NCI-H2081 (cell line): Measurements from ENCODE around the gene INO80E.

Experiments
- DNase-seq, 2 experiments: peaks; one replicate each; lab custom pipeline; 2025; lab: John Stamatoyannopoulos, UW

The INO80E gene

DNA sequence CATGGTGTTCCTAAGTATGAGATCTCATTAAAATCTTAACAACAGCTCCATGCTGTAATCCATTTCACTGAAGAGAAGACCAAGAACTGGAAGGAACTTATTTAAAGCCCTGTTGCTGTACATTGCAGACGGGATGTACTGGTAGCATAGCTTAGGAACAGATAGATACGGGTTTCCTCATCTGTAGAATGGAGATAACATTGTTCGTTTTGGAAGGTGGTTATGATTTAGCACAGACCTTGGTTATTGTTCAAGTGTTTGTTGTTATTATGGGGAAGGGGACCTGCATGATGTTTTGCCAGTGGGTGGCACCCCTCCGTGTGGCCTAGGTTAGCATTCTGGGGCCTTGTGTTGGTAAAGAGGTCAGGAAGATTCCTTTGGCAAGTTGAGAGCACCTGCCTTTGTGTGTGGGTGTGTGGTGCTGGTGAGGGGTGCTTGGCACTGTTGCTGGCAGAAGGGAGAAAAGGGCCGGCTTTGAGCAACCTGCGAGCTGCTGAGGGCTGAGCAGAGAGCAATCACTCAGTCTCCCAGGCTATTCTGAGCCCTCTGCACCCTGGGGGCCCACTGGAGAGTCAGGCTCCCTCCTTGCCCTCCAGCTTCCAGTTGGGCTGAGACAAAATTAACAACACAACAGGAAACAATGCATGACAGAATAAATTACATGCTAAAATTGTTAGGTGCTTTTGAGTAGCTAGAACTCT is 20.1 kb upstream of the INO80E start:
- DNase-seq, result no peak

DNA sequence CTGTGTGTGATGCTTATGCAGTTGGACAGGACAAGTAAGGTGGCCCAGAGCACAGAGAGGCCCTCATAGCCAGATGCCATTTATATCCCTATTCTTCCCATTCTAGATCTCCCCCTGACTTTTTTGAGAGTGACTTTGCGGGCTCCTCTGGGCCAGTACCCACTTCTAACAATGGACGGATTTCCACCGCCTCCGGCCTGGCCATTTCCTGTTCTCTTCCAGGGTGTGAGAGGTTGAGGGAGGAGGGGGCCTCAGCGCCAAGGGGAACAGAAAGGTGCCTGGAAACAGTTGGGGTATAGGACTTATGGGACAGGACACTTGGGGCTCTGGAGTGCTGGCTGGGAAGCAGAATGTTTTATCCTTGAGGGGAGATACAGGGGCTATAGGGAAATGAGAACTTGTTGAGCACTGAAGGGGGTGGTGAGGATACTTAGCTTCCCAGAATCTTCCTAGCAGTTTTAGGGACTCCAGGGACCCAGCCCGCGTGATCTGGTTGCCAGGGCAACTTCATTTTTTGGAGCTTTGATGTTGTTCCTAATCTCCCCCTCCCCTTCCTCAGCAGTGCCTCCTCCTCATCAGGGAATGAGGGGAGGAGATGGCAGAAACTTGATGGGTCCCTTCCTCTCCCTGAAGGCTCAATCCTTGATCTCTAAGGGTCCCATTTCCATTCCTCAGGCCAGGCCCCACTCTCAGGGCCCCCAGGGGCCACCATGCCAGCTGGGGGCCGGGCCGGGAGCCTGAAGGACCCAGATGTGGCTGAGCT is 18.8 kb upstream of the INO80E start:
- no peak for DNase-seq

DNA sequence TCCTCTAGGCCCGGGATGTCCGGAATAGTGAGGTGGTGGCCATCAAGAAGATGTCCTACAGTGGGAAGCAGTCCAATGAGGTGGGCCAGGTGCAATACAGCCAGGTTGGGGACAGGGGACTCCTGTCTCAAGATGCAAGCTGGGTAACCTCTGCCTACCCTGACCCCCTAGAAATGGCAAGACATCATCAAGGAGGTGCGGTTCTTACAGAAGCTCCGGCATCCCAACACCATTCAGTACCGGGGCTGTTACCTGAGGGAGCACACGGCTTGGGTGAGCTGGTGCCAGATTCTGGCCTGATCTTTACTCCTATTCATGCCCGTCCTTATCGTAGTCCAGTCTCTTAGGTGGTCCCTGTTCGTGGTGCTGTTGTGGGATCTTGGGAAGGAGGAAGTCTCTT is 18.0 kb upstream of the INO80E start:
- no peak for DNase-seq

DNA sequence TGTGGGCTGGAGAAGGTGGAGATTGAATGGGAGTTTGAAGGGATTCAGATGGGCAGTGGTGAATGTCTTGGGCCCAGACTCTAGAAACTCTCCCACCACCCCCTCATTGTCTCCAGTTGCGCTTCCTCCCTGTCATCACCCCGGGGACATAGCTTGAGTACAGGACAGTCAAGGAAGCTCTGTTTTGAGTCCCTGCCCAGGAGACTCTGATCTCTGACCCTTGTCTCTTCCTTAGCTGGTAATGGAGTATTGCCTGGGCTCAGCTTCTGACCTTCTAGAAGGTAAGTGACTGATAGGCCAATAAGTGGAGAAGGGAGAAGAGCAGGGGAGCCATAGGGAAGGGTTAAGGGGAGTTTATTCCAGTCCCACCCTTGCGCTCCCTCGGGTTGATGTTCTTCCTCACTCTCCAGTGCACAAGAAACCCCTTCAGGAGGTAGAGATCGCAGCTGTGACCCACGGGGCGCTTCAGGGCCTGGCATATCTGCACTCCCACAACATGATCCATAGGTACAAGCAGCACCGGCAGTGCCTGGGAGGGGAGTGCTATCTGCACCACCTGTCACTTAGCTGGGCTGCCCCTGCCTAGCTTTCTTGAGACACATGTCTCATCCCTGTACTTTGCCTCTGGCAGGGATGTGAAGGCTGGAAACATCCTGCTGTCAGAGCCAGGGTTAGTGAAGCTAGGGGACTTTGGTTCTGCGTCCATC is 17.3 kb upstream of the INO80E start:
- no peak for DNase-seq

DNA sequence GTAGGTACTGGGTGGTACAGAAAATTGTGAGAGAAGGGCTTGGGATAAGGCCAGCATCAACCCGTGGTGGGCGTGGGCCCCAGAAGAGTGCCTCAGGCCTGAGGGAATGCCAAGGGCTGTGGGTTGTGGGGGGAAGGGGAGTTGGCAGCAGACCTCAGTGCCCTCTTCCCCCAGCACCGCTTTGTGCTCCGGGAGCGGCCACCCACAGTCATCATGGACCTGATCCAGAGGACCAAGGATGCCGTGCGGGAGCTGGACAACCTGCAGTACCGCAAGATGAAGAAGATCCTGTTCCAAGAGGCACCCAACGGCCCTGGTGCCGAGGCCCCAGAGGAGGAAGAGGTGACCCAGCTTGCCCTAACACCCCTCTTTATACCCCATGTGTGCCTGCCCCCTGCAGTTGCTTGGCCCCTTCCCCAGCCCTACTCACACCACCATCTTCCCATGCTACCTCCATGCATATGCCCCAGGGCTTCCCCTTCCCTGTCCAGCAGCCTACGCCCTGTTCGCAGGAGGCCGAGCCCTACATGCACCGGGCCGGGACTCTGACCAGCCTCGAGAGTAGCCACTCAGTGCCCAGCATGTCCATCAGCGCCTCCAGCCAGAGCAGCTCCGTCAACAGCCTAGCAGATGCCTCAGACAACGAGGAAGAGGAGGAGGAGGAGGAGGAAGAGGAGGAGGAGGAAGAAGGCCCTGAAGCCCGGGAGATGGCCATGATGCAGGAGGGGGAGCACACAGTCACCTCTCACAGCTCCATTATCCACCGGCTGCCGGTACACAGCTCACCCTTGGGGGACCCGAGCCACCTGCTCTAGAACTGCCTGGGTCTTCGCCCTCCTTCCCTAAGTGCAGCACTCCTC is 13.3 kb upstream of the INO80E start:
- DNase-seq, result no peak

DNA sequence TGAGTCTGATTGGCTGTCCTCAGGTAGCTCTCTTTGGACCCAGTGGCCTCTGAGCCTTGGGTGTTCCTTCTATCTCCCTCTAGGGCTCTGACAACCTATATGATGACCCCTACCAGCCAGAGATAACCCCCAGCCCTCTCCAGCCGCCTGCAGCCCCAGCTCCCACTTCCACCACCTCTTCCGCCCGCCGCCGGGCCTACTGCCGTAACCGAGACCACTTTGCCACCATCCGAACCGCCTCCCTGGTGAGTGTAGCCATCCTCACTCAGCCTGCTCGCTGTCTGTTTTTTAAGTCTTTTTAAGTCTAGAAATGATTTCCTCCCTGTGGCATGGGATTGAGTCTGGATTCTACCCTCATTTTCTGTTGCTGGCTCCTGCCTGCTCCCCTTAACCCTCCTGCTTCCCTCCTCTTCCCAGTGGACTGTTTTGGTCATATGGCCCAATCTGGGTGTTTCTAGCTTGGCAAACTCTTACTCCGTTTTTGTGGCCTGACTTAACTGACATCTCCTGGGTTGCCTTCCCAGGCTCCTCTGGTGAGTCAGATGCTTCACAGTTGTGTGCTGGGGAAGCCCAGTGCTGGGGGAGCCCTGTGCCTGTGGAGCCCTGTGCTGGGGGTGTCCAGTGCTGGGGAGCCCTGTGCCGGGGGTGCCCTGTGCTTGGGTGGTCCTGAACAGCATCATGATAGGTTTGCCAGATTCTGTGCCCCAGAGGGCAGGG is 12.5 kb upstream of the INO80E start:
- DNase-seq, result no peak

DNA sequence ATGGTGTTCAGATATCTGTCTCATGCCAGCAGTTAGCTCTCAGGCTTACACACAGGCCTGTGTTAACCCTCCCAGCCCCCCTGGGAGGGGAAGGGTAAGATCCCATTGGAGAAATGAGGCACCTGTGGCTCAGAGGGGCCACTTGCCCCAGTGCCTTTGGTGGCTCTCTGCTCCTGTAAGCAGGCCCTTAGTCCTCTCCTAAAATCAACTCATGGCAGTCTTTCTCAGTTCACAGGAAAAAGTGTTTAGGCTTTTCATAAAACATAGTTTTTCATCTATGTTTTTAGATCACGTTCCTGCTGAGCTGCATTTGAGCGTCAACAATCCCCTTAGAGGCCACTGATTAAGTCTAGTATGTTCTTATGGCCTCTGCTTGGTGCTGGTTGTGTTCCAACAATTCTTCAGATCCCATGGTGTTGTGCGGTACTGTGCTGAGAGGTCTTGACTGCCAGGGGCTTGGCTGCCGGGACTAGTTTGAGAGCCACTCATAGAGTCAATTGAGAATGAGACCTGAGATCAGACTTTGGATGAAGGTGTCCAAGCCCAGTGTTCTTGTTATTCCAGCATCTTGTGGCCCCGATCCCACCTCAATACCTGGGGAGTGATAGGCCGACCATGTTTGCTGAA is 11.8 kb upstream of the INO80E start:
- DNase-seq, result no peak

DNA sequence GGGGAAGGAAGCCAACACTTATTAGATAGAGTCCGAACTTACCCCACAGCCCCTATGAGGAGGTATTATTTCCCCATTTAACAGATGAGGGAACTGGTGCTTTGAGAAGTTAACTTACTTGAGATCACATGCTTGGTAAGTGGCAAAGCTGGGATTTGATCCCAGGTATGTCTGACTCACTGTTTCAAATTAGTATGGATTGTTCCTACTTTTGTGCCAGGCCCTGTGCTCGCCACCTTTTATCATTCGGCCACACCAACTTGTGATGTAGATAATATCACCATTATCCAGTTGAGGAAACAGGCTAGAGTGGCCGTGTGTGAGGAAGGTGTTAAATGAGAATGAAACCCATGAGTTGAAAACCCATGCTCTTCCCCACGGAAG is 11.3 kb upstream of the INO80E start:
- no peak for DNase-seq

DNA sequence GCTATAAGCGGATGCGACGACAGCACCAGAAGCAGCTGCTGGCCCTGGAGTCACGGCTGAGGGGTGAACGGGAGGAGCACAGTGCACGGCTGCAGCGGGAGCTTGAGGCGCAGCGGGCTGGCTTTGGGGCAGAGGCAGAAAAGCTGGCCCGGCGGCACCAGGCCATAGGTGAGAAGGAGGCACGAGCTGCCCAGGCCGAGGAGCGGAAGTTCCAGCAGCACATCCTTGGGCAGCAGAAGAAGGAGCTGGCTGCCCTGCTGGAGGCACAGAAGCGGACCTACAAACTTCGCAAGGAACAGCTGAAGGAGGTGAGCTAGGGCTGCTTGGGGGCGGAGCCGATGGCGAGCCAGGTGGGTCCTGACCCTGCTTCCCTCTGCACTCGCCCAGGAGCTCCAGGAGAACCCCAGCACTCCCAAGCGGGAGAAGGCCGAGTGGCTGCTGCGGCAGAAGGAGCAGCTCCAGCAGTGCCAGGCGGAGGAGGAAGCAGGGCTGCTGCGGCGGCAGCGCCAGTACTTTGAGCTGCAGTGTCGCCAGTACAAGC is 10.7 kb upstream of the INO80E start:
- no peak for DNase-seq

DNA sequence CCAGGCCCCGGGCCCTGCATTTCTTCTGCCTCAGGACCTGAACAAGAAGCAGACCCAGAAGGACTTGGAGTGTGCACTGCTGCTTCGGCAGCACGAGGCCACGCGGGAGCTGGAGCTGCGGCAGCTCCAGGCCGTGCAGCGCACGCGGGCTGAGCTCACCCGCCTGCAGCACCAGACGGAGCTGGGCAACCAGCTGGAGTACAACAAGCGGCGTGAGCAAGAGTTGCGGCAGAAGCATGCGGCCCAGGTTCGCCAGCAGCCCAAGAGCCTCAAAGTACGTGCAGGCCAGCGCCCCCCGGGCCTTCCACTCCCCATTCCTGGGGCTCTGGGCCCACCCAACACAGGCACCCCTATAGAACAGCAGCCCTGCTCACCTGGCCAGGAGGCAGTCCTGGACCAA is 9.8 kb upstream of the INO80E start:
- DNase-seq, result no peak

DNA sequence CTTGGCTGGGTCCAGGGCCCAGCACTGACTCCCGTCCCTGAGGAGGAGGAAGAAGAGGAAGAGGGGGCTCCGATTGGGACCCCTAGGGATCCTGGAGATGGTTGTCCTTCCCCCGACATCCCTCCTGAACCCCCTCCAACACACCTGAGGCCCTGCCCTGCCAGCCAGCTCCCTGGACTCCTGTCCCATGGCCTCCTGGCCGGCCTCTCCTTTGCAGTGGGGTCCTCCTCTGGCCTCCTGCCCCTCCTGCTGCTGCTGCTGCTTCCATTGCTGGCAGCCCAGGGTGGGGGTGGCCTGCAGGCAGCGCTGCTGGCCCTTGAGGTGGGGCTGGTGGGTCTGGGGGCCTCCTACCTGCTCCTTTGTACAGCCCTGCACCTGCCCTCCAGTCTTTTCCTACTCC is 9.1 kb upstream of the INO80E start:
- no peak for DNase-seq

DNA sequence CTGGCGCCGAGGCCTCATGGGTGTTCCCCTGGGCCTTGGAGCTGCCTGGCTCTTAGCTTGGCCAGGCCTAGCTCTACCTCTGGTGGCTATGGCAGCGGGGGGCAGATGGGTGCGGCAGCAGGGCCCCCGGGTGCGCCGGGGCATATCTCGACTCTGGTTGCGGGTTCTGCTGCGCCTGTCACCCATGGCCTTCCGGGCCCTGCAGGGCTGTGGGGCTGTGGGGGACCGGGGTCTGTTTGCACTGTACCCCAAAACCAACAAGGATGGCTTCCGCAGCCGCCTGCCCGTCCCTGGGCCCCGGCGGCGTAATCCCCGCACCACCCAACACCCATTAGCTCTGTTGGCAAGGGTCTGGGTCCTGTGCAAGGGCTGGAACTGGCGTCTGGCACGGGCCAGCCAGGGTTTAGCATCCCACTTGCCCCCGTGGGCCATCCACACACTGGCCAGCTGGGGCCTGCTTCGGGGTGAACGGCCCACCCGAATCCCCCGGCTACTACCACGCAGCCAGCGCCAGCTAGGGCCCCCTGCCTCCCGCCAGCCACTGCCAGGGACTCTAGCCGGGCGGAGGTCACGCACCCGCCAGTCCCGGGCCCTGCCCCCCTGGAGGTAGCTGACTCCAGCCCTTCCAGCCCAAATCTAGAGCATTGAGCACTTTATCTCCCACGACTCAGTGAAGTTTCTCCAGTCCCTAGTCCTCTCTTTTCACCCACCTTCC is 8.5 kb upstream of the INO80E start:
- DNase-seq, result no peak

DNA sequence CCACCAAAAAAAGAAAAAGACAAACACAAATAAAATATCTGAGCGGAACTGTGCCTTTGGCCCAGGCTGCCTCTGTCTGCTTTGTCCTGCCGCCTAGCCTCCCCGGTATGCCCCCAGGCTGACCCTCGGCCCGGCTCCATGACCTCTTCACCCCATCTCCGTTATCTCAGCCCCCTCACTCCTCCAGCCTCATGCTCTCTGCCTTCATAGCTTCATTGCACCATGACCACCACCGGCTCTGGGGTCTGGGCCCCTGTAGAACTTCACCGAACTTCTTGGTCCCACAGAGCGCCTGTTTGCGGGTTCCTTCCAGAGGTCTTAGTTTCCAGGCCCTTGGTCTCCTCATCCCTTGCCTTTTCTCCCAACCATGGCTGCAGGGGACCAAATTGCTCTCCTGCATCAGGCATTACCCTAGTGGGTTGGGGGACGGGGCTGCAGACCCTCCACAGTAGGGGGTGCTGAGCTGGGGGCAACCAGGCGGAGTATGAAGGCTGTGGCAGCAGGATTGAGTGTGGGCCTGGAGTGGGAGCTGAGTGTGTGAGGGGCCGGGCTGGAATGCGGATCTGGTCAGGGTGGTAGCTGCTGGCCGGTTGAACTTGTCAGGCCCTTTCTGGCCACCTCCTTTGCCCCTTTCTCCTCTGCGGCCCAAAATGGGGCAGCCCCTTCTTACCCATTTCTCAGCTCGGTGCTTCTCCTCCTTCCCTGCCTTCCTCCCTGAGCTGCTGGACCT is 7.5 kb upstream of the INO80E start:
- no peak for DNase-seq

DNA sequence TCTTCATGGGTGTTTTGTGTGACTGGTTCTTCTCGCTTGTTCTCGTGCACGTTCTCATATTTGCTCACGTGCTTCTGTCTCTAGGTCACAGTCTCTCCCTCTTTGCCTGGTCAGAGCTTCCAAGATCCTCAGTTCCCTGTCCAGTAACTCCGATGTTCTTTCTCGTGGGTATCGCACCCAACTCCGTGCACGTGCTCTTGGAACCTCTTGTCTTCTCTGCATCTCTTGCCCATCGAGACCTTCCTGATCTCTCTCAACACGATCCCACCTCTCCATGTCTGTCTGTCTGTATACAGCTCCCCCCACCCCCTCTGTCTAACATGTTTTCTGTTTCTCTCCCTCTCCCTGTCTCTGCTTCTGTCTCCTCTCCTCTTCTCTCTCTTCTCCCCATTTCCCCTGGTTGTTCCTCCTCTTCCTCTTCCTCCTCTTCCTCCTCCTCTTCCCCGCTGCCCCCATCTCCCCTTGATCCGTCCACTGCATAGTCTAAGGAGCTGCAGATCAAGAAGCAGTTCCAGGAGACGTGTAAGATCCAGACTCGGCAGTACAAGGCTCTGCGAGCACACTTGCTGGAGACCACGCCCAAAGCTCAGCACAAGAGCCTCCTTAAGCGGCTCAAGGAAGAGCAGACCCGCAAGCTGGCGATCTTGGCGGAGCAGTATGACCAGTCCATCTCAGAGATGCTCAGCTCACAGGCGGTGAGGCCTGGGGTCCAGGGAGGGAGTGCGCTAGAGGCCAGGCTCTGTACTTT is 6.8 kb upstream of the INO80E start:
- no peak for DNase-seq

DNA sequence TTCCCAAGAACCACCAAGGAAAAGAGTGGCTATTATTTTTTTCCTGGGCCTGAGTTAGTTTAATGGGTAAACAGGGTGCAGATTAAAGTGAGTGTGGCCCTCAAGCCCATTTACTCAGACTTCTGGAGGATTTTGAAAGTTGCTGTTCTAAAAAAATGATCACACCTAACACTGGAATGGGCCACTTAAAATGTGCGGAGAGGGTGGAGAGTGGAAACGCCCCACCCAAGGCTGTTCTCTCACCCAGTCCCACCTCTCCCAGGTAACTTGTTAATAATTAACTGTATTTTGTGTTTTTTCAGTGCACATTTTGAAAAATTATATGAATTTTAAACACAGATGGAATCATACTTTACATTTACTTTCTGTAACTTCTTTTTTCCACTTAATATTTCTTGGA is 6.0 kb upstream of the INO80E start:
- DNase-seq, result no peak

DNA sequence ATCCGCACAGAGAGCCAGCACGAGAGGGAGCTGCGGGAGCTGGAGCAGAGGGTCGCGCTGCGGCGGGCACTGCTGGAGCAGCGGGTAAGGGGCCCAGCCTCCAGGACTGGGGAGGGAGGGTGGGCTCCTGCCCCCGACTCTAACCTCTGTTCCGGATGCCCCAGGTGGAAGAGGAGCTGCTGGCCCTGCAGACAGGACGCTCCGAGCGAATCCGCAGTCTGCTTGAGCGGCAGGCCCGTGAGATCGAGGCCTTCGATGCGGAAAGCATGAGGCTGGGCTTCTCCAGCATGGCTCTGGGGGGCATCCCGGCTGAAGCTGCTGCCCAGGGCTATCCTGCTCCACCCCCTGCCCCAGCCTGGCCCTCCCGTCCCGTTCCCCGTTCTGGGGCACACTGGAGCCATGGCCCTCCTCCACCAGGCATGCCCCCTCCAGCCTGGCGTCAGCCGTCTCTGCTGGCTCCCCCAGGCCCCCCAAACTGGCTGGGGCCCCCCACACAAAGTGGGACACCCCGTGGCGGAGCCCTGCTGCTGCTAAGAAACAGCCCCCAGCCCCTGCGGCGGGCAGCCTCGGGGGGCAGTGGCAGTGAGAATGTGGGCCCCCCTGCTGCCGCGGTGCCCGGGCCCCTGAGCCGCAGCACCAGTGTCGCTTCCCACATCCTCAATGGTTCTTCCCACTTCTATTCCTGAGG is 5.0 kb upstream of the INO80E start:
- DNase-seq, result no peak

DNA sequence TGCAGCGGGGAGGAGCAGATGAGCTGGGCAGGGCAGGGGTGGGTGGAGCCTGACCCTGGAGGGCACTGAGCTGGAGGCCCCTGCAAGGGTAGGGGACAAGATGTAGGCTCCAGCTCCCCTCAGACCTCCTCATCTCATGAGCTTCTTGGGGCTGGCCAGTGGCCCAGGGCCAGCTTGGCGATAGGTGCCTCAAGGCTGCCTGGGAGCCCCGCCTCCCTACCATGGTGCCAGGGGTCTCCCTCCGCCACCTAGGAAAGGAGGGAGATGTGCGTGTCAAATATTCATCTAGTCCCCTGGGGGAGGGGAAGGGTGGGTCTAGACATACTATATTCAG is 4.5 kb upstream of the INO80E start:
- DNase-seq, result no peak

DNA sequence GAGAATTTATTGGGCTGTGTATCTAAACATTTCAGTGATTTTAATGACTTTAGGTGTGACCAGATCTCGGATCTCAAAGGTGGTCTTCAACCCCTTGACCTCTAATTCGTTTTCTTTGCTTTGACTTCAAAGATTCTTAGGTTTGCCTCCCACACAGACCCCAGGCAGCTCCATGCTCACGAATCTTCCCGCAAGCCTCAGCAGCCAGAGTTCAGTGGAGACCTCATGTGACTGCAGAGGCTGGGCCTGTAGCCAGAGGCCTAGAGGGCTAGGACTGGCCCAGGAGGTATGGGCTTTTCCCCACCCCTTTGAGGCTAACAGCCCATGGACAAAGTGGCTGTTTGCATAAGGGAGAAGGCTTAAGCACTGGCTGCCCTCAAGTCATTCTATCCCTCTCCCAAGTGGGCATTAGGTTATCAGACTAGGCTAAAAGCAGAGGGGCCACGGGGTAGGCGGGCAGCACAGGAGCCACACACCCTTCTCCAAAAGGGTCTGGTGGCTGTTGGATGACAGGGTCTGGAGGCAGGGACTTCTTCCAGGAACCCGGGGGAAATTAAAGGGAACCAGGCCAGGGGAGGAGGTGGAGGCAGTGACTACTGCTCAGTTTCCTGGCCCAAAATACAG is 3.6 kb upstream of the INO80E start:
- no peak for DNase-seq
